K562 (cell line): Measurements from ENCODE around the gene KL.

Experiments used
- C11orf30 ChIP-seq: fragments of 450-650 bp; IDR thresholded peaks from 2 replicates; pipeline ENCODE4 v1.6.1; 2016; ENCODE audit warnings: low read depth, mild to moderate bottlenecking
- EHMT2 ChIP-seq: fragments of 450-650 bp; IDR thresholded peaks from 2 replicates; pipeline ENCODE4 v1.6.1; 2018; ENCODE audit warnings: antibody characterized with exemption
- FIP1L1 ChIP-seq: fragments of 200-400 bp; formaldehyde crosslinking; IDR thresholded peaks from 2 replicates; pipeline ENCODE4 v1.6.1; 2018; ENCODE audit warnings: mild to moderate bottlenecking, low read depth, low read length; ENCODE audit not compliant: poor library complexity, severe bottlenecking
- GABPB2 ChIP-seq: fragments of 250-450 bp; sonication (Bioruptor Pico); conservative IDR thresholded peaks from 2 replicates; pipeline ENCODE4 v1.5.1; 2021; ENCODE audit warnings: mild to moderate bottlenecking
- NR1H2 ChIP-seq: sonication (generic); formaldehyde crosslinking; IDR thresholded peaks from 2 replicates; pipeline ENCODE4 v1.4.0; 2020; ENCODE audit warnings: mild to moderate bottlenecking, missing genetic modification reagents
- POLR3A ChIP-seq: IDR thresholded peaks from 2 replicates; pipeline ENCODE4 v1.6.1; 2011; ENCODE audit warnings: borderline replicate concordance, mild to moderate bottlenecking, moderate library complexity; ENCODE audit not compliant: insufficient read length, insufficient read depth; ENCODE audit errors: extremely low read depth
- RAD51 ChIP-seq: fragments of 450-650 bp; IDR thresholded peaks from 2 replicates; pipeline ENCODE4 v1.7.1; 2016; ENCODE audit warnings: low read depth, mild to moderate bottlenecking, borderline replicate concordance
- RBM15 ChIP-seq: fragments of 200-400 bp; formaldehyde crosslinking; IDR thresholded peaks from 2 replicates; pipeline ENCODE4 v1.6.1; 2018; ENCODE audit warnings: mild to moderate bottlenecking, low read length, moderate library complexity; ENCODE audit not compliant: insufficient read depth
- TAF1 ChIP-seq: IDR thresholded peaks from 2 replicates; pipeline ENCODE4 v1.6.1; 2011; ENCODE audit warnings: mild to moderate bottlenecking, low read length, moderate library complexity; ENCODE audit not compliant: insufficient read depth, control insufficient read depth, severe bottlenecking; ENCODE audit errors: extremely low read depth
- TEAD2 ChIP-seq: fragments of 450-650 bp; IDR thresholded peaks from 2 replicates; pipeline ENCODE4 v1.6.1; 2016; ENCODE audit warnings: missing genetic modification characterization, control low read depth, missing compliant biosample characterization
- YY1 ChIP-seq, 3 experiments: IDR thresholded peaks; 2 replicates each; pipeline ENCODE4 v1.6.1; 2011; ENCODE audit warnings: low read length in 2 of 3, mild to moderate bottlenecking in 2 of 3, moderate library complexity in 2 of 3, borderline replicate concordance in 1 of 3, control low read depth in 1 of 3, low read depth in 1 of 3; ENCODE audit not compliant: insufficient read depth in 3 of 3, insufficient replicate concordance in 2 of 3, control insufficient read depth in 1 of 3, insufficient read length in 1 of 3; ENCODE audit errors: extremely low read depth in 1 of 3
- ZEB2 ChIP-seq: fragments of 450-650 bp; IDR thresholded peaks from 2 replicates; pipeline ENCODE4 v1.6.1; 2016
- ZNF217 ChIP-seq: sonication (generic); formaldehyde crosslinking; IDR thresholded peaks from 2 replicates; pipeline ENCODE4 v1.8.0; 2022; ENCODE audit warnings: mild to moderate bottlenecking, missing genetic modification reagents
- TF ChIP-seq, protein P1 (sequence below), 2 experiments: fragments of 450-650 bp; formaldehyde crosslinking in 1 of 2; IDR thresholded peaks; 2 replicates each; pipeline versions ENCODE4 v1.4.0 to v1.6.1; 2014 to 2020; ENCODE audit warnings: mild to moderate bottlenecking in 2 of 2, borderline replicate concordance in 1 of 2, low read depth in 1 of 2

DNA sequence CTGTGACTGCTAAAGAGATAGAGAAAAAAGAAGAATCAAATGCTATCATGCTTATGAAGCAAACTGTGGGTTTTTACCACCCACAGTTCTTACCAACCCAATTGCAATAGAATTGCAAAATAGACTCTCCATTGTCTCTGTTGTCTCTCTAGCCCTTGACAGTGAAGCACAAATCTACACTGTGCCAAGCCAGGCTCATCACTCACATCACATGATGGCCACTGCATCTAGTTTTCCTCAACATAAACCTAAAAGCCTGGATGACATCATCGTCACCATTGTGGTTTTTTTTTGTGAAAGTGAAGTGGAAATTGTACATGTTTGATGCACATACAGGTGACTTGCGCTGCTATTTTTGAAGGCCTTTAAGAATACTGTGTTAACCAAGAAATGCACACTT, 56.1 kb downstream of the KL start:
- TF ChIP-seq NR1H2 (CRISPR knock-in tag) (no peak), RBM15 (no peak), RAD51 (no peak), EHMT2 (no peak), TAF1 (no peak), YY1 (IDR thresholded peaks at IDR 0.05; ENCODE audit: borderline replicate concordance in 1 of 3, control insufficient read depth in 1 of 3, extremely low read depth in 1 of 3, insufficient read depth in 3 of 3, insufficient read length in 1 of 3, insufficient replicate concordance in 2 of 3, low read depth in 1 of 3, low read length in 2 of 3) (no peak), ZNF217 (CRISPR knock-in tag) (no peak), TEAD2 (tag) (no peak), C11orf30 (no peak), FIP1L1 (no peak), GABPB2 (CRISPR knock-in tag) (no peak), POLR3A (no peak), ZEB2 (no peak)
- TF ChIP-seq, protein P1, sequence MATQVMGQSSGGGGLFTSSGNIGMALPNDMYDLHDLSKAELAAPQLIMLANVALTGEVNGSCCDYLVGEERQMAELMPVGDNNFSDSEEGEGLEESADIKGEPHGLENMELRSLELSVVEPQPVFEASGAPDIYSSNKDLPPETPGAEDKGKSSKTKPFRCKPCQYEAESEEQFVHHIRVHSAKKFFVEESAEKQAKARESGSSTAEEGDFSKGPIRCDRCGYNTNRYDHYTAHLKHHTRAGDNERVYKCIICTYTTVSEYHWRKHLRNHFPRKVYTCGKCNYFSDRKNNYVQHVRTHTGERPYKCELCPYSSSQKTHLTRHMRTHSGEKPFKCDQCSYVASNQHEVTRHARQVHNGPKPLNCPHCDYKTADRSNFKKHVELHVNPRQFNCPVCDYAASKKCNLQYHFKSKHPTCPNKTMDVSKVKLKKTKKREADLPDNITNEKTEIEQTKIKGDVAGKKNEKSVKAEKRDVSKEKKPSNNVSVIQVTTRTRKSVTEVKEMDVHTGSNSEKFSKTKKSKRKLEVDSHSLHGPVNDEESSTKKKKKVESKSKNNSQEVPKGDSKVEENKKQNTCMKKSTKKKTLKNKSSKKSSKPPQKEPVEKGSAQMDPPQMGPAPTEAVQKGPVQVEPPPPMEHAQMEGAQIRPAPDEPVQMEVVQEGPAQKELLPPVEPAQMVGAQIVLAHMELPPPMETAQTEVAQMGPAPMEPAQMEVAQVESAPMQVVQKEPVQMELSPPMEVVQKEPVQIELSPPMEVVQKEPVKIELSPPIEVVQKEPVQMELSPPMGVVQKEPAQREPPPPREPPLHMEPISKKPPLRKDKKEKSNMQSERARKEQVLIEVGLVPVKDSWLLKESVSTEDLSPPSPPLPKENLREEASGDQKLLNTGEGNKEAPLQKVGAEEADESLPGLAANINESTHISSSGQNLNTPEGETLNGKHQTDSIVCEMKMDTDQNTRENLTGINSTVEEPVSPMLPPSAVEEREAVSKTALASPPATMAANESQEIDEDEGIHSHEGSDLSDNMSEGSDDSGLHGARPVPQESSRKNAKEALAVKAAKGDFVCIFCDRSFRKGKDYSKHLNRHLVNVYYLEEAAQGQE (IDR thresholded peaks at IDR 0.05; ENCODE audit: borderline replicate concordance), result no peak
- TF ChIP-seq, protein P1 (CRISPR knock-in tag; IDR thresholded peaks at IDR 0.05; ENCODE audit: low read depth), result no peak
